Vagina (tissue), 2 donors: ENCODE measurements around the gene DDR2. TPM values are rescaled to one million over a fixed set of nuclear protein-coding genes. Genes with fewer than 3 reads are reported as not detected.

Experiments
- DNase-seq, 2 donors: peaks; one replicate each; pipeline ENCODE4 v3.0.0-alpha.2; 2017; ENCODE audit errors: extremely low spot score in 2 of 2
- H3K27ac ChIP-seq: fragments of 200-600 bp; sonication (generic); one replicate; pipeline ENCODE4 v1.5.1; 2019
- H3K27me3 ChIP-seq: fragments of 200-600 bp; sonication (generic); one replicate; pipeline ENCODE4 v1.5.1; 2019
- H3K36me3 ChIP-seq, 2 donors: fragments of 200-600 bp; sonication (generic); one replicate each; pipeline ENCODE4 v1.5.1; 2017 to 2019
- H3K4me1 ChIP-seq: fragments of 200-600 bp; sonication (generic); one replicate; pipeline ENCODE4 v1.5.1; 2019
- H3K4me3 ChIP-seq, 2 donors: fragments of 200-600 bp; sonication (generic); 1 replicate in 1 of 2; 2 replicates in 1 of 2; pipeline ENCODE4 v1.5.1; 2016 to 2019
- H3K9me3 ChIP-seq: fragments of 200-600 bp; sonication (generic); one replicate; pipeline ENCODE4 v1.5.1; 2019
- POLR2A ChIP-seq, 2 donors: fragments of 450-650 bp; IDR thresholded peaks; one replicate each; pipeline ENCODE4 v1.6.1; 2017; ENCODE audit warnings: antibody characterized with exemption in 2 of 2, mild to moderate bottlenecking in 2 of 2, moderate library complexity in 2 of 2
- POLR2AphosphoS5 ChIP-seq, 2 donors: sonication (generic); formaldehyde crosslinking; IDR thresholded peaks; one replicate each; pipeline ENCODE4 v1.9.0; 2017; ENCODE audit warnings: antibody characterized with exemption in 2 of 2, mild to moderate bottlenecking in 2 of 2, low read depth in 1 of 2; ENCODE audit not compliant: insufficient read depth in 1 of 2
- intact Hi-C: fragments of 100-400 bp; cut with DNase I; formaldehyde crosslinking; loops from one replicate; pipeline ENCODE4 v1.15.1; 2023
- total RNA-seq: library from RNA; depleted of rRNA; stranded (reverse); fragments of >200 nt; gene quantifications from one replicate; pipeline ENCODE4 v1.2.3, GENCODE V29; 2016
- TF ChIP-seq, protein P1 (sequence below), 3 experiments: fragments of 450-650 bp in 2 of 3; fragments of 200-600 bp in 1 of 3; sonication (generic) in 1 of 3; IDR thresholded peaks; one replicate each; pipeline ENCODE4 v1.5.1; 2017 to 2019; ENCODE audit warnings: antibody characterized with exemption in 3 of 3, mild to moderate bottlenecking in 2 of 3, moderate library complexity in 2 of 3

The DDR2 gene
- total RNA-seq, 1 donor from 2014 or later, result 153 TPM

DNA sequence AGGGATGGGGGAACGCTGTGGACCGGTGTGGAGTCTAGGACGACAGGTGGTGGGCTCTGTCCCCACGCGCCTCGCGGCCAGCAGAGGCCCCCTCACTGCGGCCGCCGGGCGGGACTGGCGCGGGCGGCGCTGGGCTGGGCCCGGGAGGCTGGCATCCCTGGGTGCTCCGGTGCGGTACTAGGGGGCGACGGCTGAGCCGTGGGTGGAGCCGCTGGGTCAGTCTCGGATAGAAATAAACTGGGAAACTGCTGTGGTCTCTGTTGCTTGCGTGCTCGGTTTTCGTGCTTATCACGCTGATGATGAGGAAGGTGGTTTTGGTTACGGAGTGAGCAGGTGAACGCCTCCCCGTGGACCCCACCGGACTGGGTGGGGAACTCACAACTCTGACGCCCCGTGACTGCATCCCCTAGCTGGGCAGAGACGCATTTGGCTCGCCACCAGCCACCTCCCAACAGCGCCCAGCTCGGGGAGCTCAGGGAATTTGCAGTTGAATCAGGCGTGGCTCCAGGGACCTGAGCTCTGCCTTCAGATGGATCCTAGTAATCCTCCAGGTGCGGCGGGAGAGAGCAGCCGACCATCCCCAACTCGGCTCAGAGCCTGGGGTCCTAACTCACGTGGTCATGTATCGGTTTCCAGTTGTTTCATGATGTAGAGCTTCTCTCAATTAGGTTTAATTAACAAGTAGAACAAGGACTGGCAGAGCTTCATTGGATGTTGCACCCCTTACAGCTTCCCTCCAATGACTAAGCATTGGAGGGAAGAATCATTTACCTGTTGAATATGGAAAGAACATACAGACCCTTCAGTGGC lies 190.3 kb downstream of the DDR2 start:
- H3K27me3 ChIP-seq, result no peaks in the 10 kb centered on the region
- H3K36me3 ChIP-seq, result no peaks in the 10 kb centered on the region
- intact Hi-C loops, result no loop called here
- DNase-seq, result no peak
- peak overlapping the region; percentile 35 to 37 for H3K4me3 ChIP-seq
- no peaks in the 10 kb centered on the region for H3K9me3 ChIP-seq
- H3K27ac ChIP-seq, result no peak overlapping the region
- TF ChIP-seq POLR2AphosphoS5 (IDR thresholded peaks at IDR 0.05; ENCODE audit: insufficient read depth in 1 of 2, low read depth in 1 of 2), result no peak
- TF ChIP-seq POLR2A (IDR thresholded peaks at IDR 0.05), result no peak
- TF ChIP-seq, protein P1, sequence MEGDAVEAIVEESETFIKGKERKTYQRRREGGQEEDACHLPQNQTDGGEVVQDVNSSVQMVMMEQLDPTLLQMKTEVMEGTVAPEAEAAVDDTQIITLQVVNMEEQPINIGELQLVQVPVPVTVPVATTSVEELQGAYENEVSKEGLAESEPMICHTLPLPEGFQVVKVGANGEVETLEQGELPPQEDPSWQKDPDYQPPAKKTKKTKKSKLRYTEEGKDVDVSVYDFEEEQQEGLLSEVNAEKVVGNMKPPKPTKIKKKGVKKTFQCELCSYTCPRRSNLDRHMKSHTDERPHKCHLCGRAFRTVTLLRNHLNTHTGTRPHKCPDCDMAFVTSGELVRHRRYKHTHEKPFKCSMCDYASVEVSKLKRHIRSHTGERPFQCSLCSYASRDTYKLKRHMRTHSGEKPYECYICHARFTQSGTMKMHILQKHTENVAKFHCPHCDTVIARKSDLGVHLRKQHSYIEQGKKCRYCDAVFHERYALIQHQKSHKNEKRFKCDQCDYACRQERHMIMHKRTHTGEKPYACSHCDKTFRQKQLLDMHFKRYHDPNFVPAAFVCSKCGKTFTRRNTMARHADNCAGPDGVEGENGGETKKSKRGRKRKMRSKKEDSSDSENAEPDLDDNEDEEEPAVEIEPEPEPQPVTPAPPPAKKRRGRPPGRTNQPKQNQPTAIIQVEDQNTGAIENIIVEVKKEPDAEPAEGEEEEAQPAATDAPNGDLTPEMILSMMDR (IDR thresholded peaks at IDR 0.05), result no peak
- peaks cover 10% of the 10 kb centered on the region for H3K4me1 ChIP-seq

DNA sequence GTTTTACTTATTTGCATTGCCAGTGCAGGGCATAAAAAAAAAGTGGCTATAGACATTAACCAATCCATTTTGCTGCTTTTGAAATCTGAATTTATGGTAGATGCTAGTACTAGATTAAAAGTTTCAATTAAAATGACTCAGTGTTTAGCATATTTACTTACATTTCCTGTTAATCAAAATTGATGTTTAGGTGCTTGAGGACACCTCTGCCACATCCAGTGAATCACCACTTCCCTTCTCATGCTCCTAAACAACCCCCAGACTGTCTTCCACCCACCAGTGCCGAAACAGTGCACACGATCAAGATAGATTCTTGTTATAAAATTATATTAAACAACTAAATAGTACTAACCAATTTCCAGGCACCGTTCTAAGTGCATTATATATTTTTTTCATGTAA lies 191.0 kb downstream of the DDR2 start:
- no peak for DNase-seq
- Histone ChIP-seq H3K36me3 (no peaks in the 10 kb centered on the region), H3K27me3 (no peaks in the 10 kb centered on the region), H3K27ac (no peak overlapping the region), H3K4me1 (peaks cover 10% of the 10 kb centered on the region), H3K4me3 (no peak overlapping the region), H3K9me3 (no peaks in the 10 kb centered on the region)
- intact Hi-C loops, result no loop called here
- TF ChIP-seq, protein P1 (IDR thresholded peaks at IDR 0.05), result no peak
- TF ChIP-seq POLR2A (IDR thresholded peaks at IDR 0.05) (no peak), POLR2AphosphoS5 (IDR thresholded peaks at IDR 0.05; ENCODE audit: insufficient read depth in 1 of 2, low read depth in 1 of 2) (no peak)

DNA sequence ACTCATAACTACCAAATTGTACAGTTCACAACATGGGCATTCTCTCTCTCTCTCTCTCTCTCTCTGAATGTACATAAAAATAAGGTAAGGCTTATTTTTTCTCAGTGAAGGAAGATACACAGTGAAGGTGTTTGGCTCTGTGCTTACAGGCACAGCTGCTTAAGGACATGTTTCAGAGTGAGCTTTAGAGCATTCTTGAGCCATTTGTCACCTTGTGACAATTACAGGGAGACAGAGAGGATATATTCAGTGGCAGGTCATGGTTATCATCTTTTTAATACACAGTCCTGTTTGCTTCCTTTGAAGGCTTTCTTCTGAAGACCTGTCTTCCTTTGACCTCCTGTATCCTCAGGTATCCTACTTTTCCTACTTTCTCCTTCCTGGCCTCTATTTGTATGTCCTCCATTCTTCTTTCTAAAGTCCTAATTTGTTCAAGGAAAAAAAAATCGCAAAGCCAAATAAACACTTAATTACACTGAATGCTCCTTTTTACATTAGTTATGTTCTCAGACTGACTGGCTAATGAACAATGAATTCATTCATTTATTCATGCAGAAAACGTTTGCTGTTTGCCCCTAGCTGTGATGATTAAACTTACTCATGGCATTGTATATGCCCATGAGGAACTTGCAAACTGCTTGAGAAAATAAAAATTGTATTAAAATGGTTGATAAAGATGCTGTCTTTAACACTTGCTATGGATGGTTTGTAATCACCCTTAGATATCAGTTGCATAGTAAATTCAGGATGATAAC lies 191.7 kb downstream of the DDR2 start:
- no peak overlapping the region for H3K27ac ChIP-seq
- intact Hi-C loops, result no loop called here
- H3K27me3 ChIP-seq, result no peaks in the 10 kb centered on the region
- H3K36me3 ChIP-seq, result no peaks in the 10 kb centered on the region
- peaks cover 10% of the 10 kb centered on the region for H3K4me1 ChIP-seq
- no peak for DNase-seq
- TF ChIP-seq POLR2AphosphoS5 (IDR thresholded peaks at IDR 0.05; ENCODE audit: insufficient read depth in 1 of 2, low read depth in 1 of 2), result no peak
- H3K9me3 ChIP-seq, result no peaks in the 10 kb centered on the region
- H3K4me3 ChIP-seq, result no peak overlapping the region

DNA sequence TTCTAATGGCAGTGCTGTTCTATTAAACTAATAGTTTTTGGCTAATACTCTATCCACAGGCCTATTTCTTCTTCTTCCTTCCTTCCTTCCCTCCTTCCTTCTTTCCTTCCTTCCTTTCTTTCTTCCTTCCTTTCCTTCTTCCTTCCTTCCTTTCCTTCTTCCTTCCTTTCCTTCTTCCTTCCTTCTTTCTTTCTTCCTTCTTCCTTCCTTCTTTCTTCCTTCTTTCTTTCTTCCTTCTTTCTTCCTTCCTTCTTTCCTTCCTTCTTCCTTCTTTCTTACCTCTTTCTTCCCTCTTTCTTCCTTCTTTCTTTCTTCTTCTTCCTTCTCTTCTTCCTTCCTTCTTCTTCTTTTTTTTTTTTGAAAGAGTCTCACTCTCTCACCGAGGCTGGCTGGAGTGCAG lies 197.0 kb downstream of the DDR2 start:
- Histone ChIP-seq H3K27me3 (no peaks in the 10 kb centered on the region), H3K27ac (no peak overlapping the region), H3K36me3 (no peaks in the 10 kb centered on the region), H3K9me3 (no peaks in the 10 kb centered on the region), H3K4me3 (no peak overlapping the region), H3K4me1 (no peaks in the 10 kb centered on the region)
- DNase-seq, result no peak
- intact Hi-C loops, result no loop called here
- TF ChIP-seq POLR2A (IDR thresholded peaks at IDR 0.05) (no peak), POLR2AphosphoS5 (IDR thresholded peaks at IDR 0.05; ENCODE audit: insufficient read depth in 1 of 2, low read depth in 1 of 2) (no peak)
- TF ChIP-seq, protein P1 (IDR thresholded peaks at IDR 0.05), result no peak

DNA sequence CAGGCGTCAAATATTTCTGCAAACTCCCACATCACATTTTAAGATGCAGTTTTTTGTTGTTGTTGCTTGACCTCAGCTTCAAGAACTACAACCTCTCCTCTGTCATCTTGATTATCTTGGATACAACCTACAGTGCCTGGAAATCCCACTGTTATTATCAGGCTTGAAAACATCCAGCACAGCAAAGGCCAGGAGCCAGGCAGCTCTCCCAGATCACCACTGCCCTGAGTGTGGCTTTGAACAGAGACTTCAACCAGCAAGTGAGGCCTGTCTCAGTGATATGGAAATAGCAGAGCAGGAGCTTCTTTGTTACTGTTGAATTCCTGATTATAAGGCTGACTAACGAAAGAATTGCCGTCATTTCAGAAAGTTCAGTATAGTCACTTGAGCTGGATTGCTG lies 200.2 kb downstream of the DDR2 start:
- intact Hi-C loops, result no loop called here
- Histone ChIP-seq H3K36me3 (no peaks in the 10 kb centered on the region), H3K27ac (no peak overlapping the region), H3K4me3 (no peak overlapping the region), H3K27me3 (no peaks in the 10 kb centered on the region), H3K4me1 (no peaks in the 10 kb centered on the region), H3K9me3 (no peaks in the 10 kb centered on the region)
- DNase-seq, result no peak
- TF ChIP-seq POLR2AphosphoS5 (IDR thresholded peaks at IDR 0.05; ENCODE audit: insufficient read depth in 1 of 2, low read depth in 1 of 2) (no peak), POLR2A (IDR thresholded peaks at IDR 0.05) (no peak)
- TF ChIP-seq, protein P1 (IDR thresholded peaks at IDR 0.05), result no peak
